Measurements from ENCODE around the gene FIBCD1.
"Not testable (repeated sequence)": the region's sequence is repeated elsewhere in the genome, so short reads cannot be mapped to it uniquely, and the experiment has no call there.

FIBCD1 gene

GRCh38 chr9:130973686-130974281 is 34.7 kb upstream of the FIBCD1 start:
- no peak for DNase-seq

- no peak for DNase-seq
Measured at GRCh38 chr9:130972957-130973685, 34.1 kb upstream of the FIBCD1 start.

GRCh38 chr9:130972277-130972956 is 33.4 kb upstream of the FIBCD1 start:
- DNase-seq: no peak

GRCh38 chr9:130971294-130971849 is 32.3 kb upstream of the FIBCD1 start:
- no peak for DNase-seq

- DNase-seq: no peak
Measured at GRCh38 chr9:130970855-130971254, 31.8 kb upstream of the FIBCD1 start.

GRCh38 chr9:130970052-130970451 is 31.0 kb upstream of the FIBCD1 start:
- no peak for DNase-seq

- DNase-seq: no peak
Measured at GRCh38 chr9:130965680-130966079, 26.6 kb upstream of the FIBCD1 start.

- DNase-seq: no peak
Measured at GRCh38 chr9:130963916-130964315, 24.9 kb upstream of the FIBCD1 start.

- no peak for DNase-seq
Measured at GRCh38 chr9:130963337-130963908, 24.4 kb upstream of the FIBCD1 start.

GRCh38 chr9:130962418-130963316 is 23.6 kb upstream of the FIBCD1 start:
- DNase-seq: no peak

- no peak for DNase-seq
Measured at GRCh38 chr9:130961511-130962300, 22.7 kb upstream of the FIBCD1 start.

- no peak for DNase-seq
Measured at GRCh38 chr9:130960522-130961378, 21.7 kb upstream of the FIBCD1 start.

- no peak for DNase-seq
Measured at GRCh38 chr9:130959809-130960334, 20.8 kb upstream of the FIBCD1 start.

GRCh38 chr9:130958564-130958963 is 19.5 kb upstream of the FIBCD1 start:
- DNase-seq: not testable (repeated sequence)

GRCh38 chr9:130957451-130958203 is 18.6 kb upstream of the FIBCD1 start:
- no peak for DNase-seq

GRCh38 chr9:130956636-130957450 is 17.8 kb upstream of the FIBCD1 start:
- no peak for DNase-seq

- no peak for DNase-seq
Measured at GRCh38 chr9:130955947-130956621, 17.0 kb upstream of the FIBCD1 start.

GRCh38 chr9:130954925-130955324 is 15.9 kb upstream of the FIBCD1 start:
- not testable (repeated sequence) for DNase-seq

Measured in NCI-H1436 treated with DMSO at 0.1 percent for 48 hours (cell line).